HG03442 (cell line): ENCODE data around the gene THSD7B.
A peak's percentile ranks its signal among the peaks of the same experiment; 100 is the strongest.

Experiments
- ATAC-seq: cut with Tn5 transposase; IDR thresholded peaks from one replicate; pipeline ENCODE4 v1.9.1; 2021; ENCODE audit warnings: mild to moderate bottlenecking, moderate library complexity; ENCODE audit not compliant: unreplicated experiment

The THSD7B gene

GRCh38 chr2:136809998-136810397, 44.7 kb downstream of the THSD7B start:
- no peak for ATAC-seq

DNA sequence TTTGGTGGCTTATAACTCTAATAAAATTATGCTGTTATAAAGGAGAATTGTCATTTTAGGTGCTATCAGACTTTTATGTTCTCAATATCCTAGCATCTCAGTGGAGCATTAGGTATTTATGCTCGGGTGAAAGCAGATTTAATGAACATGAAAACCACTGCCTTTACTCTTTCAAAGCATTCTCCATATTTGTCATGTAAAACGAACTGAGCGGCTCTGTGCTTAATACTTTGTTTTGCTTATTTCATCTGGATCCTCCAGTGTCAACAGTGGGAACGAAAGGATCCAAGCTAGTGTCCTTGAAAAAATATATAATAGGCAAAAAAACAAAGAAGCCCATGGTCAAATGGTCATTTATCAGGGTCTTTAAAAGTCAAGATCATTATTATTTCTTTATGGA, 53.5 kb downstream of the THSD7B start:
- no peak for ATAC-seq

DNA sequence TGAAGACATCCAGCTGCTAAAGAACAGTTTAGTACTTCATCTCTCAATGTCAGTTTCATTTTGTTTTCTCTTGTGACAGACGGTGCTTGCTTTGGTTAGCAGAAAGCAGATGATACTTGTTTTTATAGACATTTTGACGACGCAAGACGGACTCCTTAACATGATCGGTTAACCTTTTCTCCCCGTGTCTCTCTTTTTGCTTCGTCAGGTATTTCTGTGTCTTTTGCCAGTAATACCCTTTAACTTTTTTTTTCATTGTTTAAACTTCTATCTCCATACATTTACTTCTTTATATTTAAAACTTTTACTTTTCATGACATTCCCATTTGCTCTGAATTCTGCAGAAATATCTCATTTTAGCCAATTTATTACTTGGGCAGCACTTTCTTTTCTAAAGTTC, 57.9 kb downstream of the THSD7B start:
- ATAC-seq, result no peak

DNA sequence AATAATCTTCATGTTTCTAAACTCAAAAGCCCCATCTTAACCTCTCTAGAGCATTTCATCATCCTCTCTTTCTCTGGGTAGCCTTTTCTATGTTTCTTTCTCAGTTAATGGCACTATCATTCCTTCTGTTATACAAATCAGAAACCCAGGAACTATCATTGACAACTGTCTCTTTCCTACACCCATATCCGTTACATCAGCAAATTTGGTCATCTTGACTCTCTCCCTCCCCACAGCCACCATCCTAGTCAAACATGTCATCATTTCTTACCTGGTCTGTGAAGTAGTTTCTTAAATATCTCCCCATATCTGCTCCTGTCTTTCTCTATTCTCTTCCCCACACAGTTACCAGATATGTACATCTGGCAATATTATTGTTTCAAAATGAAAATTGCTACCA, 62.8 kb downstream of the THSD7B start:
- ATAC-seq, result no peak

GRCh38 chr2:136828774-136829173, 63.4 kb downstream of the THSD7B start:
- no peak for ATAC-seq

GRCh38 chr2:136844546-136844945, 79.2 kb downstream of the THSD7B start:
- ATAC-seq, result no peak

DNA sequence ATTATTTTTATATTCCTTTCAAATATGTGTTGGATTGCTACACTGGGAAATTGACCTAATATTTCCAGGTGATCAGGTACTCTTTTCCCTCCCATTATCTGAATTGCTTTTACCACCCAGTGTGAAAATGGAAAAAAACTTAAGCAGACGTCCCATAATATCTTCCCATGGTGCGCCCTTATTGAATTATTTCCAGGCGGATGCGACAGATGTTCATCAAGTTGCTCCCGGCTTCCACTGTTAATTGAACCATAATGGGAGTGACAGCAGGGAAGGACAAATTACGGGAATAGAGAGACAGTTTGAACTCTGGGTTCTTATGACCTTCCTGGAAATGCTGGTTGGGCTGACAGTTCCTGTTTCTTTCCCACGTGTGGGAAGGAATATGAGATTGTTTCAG, 93.3 kb downstream of the THSD7B start:
- ATAC-seq, result no peak

DNA sequence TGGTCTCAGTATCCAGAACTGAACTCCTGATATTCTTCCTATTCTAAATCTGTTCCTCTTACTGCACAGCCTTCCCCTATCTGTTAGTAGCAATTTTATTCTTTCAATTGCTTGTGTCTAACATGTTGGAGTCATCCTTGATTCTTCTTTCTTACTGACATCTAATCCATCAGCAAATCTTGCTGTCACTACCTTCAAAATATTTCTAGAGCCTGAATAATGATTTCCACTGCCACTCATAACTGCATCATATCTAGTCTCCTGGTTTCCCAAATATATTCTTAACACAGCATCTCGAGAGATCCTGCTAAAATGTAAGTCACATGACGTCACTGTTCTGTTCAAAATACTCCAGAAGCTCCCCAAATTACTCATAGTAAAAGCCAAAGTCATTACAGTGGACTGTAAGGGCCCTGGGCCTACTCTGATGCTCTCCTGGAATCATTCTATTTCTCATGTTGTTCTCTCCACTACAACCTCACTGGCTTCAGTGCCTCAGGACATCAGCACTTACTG, 95.2 kb downstream of the THSD7B start:
- no peak for ATAC-seq

- ATAC-seq, result no peak
Observed at GRCh38 chr2:136863468-136863867, 98.1 kb downstream of the THSD7B start.

- no peak for ATAC-seq
Observed at GRCh38 chr2:136863874-136864273, 98.5 kb downstream of the THSD7B start.

DNA sequence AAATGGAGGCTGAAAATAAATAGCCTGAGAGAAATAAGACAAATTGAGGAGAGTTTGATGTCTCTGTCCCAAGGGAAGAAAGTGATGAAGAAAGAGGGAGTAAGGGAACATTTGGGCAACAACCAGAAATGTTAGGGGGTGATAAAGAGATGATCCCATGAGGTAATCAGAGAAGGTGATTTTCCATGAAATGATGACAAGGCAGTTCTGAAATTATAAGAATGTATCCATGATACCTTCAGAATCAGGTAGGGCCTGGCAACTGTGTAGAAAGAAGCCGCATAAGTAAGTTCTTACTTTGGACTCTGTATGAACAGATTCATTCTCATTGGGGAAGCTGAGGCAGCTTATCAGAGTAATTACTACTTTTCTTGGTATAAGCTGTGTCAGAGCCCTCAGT, 106.1 kb downstream of the THSD7B start:
- no peak for ATAC-seq

GRCh38 chr2:136874258-136874657, 108.9 kb downstream of the THSD7B start:
- peak; percentile 64 for ATAC-seq

DNA sequence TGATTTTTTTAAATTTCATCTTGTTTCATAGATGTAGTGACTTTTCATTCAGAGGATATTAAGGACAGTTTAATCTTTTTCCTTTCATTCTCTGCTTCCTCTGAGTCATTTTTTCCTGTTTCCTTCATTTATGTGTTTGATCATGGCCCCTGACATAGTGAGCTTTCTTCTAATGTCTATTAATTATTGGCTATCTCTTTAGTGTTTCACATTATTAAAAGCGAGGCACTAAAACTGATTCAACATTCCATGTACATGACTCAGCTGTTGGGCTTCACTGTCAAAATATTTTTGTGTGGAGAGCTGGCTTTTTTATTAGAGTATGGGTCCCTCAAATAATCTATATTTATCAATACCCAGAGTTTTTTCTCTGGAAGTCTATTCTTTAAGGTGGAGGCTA, 125.8 kb downstream of the THSD7B start:
- no peak for ATAC-seq

DNA sequence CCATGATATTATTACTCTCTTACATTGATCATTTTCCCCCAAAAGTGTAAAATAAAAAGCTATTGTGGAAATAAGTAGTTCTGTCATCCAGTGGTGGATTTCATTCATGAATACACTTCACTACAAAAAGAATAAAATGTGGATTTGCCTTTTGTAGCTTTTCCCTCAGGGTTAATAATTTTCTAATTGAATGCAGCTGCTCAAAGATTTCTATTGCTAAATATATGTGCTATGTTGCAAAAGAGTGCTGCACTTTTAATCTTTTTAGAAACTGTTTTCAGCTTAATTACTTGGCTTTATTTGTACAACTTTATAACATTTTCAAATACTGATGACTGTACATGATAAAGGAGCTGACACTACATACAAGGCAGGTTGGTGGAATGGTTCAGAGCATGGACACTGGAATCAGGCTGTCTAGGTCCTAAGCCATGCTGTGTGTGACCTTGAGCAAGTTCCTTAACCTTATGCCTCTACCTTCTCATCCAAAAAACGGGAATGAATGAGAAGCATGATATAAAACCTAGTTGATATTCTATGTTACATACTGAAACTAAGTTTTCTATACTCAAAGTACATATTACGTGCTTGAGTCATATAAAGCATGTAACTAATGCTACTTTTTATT, 128.8 kb downstream of the THSD7B start:
- ATAC-seq, result no peak

DNA sequence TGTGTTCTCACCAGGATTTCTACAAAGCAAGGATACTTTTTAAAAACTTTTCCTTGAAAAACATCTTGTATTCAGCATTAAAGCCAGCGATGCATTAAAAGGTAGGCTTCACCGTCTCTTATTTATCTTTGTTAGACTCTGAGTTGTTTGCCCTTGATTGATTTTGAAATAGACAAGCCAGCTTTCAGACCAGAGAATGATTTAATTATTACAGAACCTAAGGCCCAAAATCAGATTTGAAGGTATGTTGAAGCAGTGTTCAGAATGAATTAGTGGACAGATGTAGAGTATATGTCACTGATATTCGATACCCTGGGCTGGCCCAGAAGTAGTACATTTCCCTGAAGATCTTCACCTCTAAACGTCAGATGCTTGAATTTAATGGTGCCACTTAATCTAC, 136.4 kb downstream of the THSD7B start:
- ATAC-seq, result no peak

GRCh38 chr2:136905779-136906178, 140.4 kb downstream of the THSD7B start:
- ATAC-seq, result no peak

- no peak for ATAC-seq
Observed at GRCh38 chr2:136909777-136910176, 144.4 kb downstream of the THSD7B start.

GRCh38 chr2:136916131-136916530, 150.8 kb downstream of the THSD7B start:
- no peak for ATAC-seq

- ATAC-seq, result no peak
Observed at GRCh38 chr2:136917411-136917881, 152.1 kb downstream of the THSD7B start.

GRCh38 chr2:136919682-136920081, 154.3 kb downstream of the THSD7B start:
- ATAC-seq, result no peak

DNA sequence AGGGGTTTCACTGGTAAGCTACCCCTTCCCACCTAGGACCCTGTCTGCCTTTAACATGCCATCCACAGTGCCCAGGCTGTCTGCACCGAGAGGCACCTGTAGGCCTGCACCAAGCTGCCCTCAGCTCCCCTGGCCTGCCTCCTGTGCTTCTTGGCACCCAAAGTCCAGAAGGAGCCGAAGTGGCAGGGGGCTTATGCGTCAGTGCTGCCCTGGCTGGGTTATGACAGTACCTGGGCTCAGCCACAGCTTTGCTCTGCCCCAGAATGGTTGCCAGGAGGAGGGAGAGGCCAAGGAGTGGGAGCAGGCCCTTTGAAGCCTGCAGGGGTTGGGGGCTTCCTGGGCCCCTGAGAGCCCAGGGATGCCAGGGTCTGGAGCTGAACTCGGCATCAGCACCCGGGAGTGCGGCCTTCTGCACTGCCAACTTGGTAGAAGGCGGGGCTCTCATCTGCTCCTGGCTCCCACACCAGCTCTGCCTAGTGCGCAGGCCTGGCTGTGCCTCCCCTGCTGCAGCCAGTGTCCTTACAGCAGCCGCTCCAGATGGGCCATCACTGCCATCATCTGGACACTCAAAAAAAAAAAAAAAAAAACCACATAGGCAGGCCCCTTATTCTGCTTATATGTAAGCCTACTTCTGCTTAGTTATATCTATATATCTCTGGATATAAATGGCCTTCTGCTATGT, 155.4 kb downstream of the THSD7B start:
- no peak for ATAC-seq

GRCh38 chr2:136927156-136927555, 161.8 kb downstream of the THSD7B start:
- no peak for ATAC-seq
